Gastrocnemius medialis (tissue), 4 donors: Measurements from ENCODE around the gene PNPLA6. TPM values are rescaled to one million over a fixed set of nuclear protein-coding genes. Genes with fewer than 3 reads are reported as not detected.

Source experiments
- ATAC-seq, 2 donors: fragments of 150-250 bp; one replicate each; pipeline ENCODE4 v1.9.1; 2016
- DNase-seq, 2 donors: peaks; one replicate each; pipeline ENCODE4 v3.0.0-alpha.2; 2019
- H3K27ac ChIP-seq, 4 donors: fragments of 200-600 bp; sonication (generic); 1 replicate in 1 of 4; 2 replicates in 3 of 4; pipeline ENCODE4 v1.5.1; 2016 to 2018; ENCODE audit warnings: mild to moderate bottlenecking in 2 of 4, moderate library complexity in 1 of 4
- H3K27me3 ChIP-seq, 3 donors: fragments of 200-600 bp; sonication (generic) in 2 of 3; 1 replicate in 1 of 3; 2 replicates in 2 of 3; pipeline versions ENCODE4 v1.5.1 to v1.6.0; 2016 to 2019; ENCODE audit warnings: mild to moderate bottlenecking in 1 of 3, moderate library complexity in 1 of 3
- H3K36me3 ChIP-seq, 2 donors: fragments of 200-600 bp; sonication (generic) in 1 of 2; one replicate each; pipeline ENCODE4 v1.5.1; 2017 to 2018
- H3K4me1 ChIP-seq, 2 donors: fragments of 200-600 bp; sonication (generic) in 1 of 2; one replicate each; pipeline ENCODE4 v1.5.1; 2016 to 2017; ENCODE audit warnings: mild to moderate bottlenecking in 2 of 2
- H3K4me3 ChIP-seq, 4 donors: fragments of 200-600 bp; sonication (generic) in 3 of 4; 1 replicate in 1 of 4; 2 replicates in 3 of 4; pipeline ENCODE4 v1.5.1; 2016 to 2019; ENCODE audit warnings: mild to moderate bottlenecking in 2 of 4
- H3K9me3 ChIP-seq, 3 donors: fragments of 200-600 bp; sonication (generic) in 2 of 3; 1 replicate in 1 of 3; 2 replicates in 2 of 3; pipeline ENCODE4 v1.5.1; 2016 to 2019
- CTCF ChIP-seq, 5 experiments: fragments of 450-650 bp in 3 of 5; fragments of 200-600 bp in 2 of 5; sonication (generic) in 2 of 5; IDR thresholded peaks in 4 of 5; conservative IDR thresholded peaks in 1 of 5; 1 replicate in 4 of 5; 2 replicates in 1 of 5; pipeline ENCODE4 v1.5.1; 2016 to 2019; ENCODE audit warnings: antibody characterized with exemption in 5 of 5, mild to moderate bottlenecking in 3 of 5, moderate library complexity in 3 of 5
- POLR2A ChIP-seq, 2 donors: fragments of 450-650 bp; IDR thresholded peaks; one replicate each; pipeline ENCODE4 v1.6.1; 2017; ENCODE audit warnings: antibody characterized with exemption in 2 of 2, mild to moderate bottlenecking in 2 of 2, moderate library complexity in 2 of 2
- in situ Hi-C, 4 donors: fragments of 200-750 bp; cut with MboI; loops; one replicate each; pipeline versions ENCODE4 v1.15.0 to v1.8.0; 2017; ENCODE audit warnings: low sequenced_read_pairs in 4 of 4
- intact Hi-C: fragments of 100-400 bp; cut with DNase I; formaldehyde crosslinking; loops from one replicate; pipeline ENCODE4 v1.15.1; 2023; ENCODE audit warnings: low total_unique reads
- total RNA-seq, 4 donors: library from RNA; depleted of rRNA; stranded (reverse); fragments of >200 nt; gene quantifications; one replicate each; pipeline versions ENCODE4 v1.1.0 to v1.2.3, GENCODE V29; 2016

PNPLA6 gene
- total RNA-seq, 4 donors from 2014 or later: 61.4 to 101 (median 75.1) TPM

- Histone ChIP-seq H3K27ac (no peak overlapping the region), H3K36me3 (peaks cover 0 to 38% of the 10 kb centered on the region in 2 donors)
These were observed 9.1 kb downstream of the PNPLA6 start for GRCh38 chr19:7544626-7545025.

DNA sequence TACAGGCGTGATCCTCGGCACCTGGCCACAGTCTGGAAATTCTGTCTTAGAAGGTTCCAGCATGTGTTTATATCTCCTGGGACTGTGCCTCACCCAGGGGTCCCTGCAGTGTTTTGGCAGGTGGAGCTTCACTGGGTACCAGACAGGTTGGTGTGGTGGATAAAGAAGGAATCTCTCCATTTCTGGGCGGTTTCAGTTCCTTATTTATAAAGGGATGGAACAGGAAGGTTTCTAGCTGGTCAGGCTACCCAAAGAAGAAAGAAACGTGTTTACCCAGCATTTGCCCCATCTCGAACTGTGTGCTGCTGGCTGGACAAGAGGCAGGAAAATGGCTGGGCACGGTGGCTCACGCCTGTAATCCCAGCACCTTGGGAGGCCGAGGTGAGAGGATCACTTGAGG, 9.8 kb downstream of the PNPLA6 start:
- H3K36me3 ChIP-seq: peaks cover 0 to 38% of the 10 kb centered on the region in 2 donors
- H3K9me3 ChIP-seq: no peaks in the 10 kb centered on the region
- intact Hi-C loops (no loop called here), in situ Hi-C loops (loop anchor here in 1 of 4 donors (25.0 kb wide), 1 partner anchor 158 kb away; no protein-coding TSS in a partner anchor)
- TF ChIP-seq CTCF (IDR thresholded peaks at IDR 0.05 in 4 of 5, conservative IDR thresholded peaks at IDR 0.05 in 1 of 5): no peak
- no peak for TF ChIP-seq POLR2A (IDR thresholded peaks at IDR 0.05)
- DNase-seq (no peak), ATAC-seq (no peak)
- H3K4me1 ChIP-seq: no peaks in the 10 kb centered on the region
- H3K4me3 ChIP-seq: no peak overlapping the region
- no peak overlapping the region for H3K27ac ChIP-seq
- H3K27me3 ChIP-seq: no peaks in the 10 kb centered on the region

More at GRCh38 chr19:7544626-7545025, 9.1 kb downstream of the PNPLA6 start:
- TF ChIP-seq CTCF (IDR thresholded peaks at IDR 0.05 in 4 of 5, conservative IDR thresholded peaks at IDR 0.05 in 1 of 5) (no peak), POLR2A (IDR thresholded peaks at IDR 0.05) (no peak)
- Histone ChIP-seq H3K9me3 (no peaks in the 10 kb centered on the region), H3K27me3 (no peaks in the 10 kb centered on the region), H3K4me1 (no peaks in the 10 kb centered on the region), H3K4me3 (no peak overlapping the region)
- ATAC-seq: peak in 1 of 2 donors; percentile 21
- DNase-seq: no peak
- intact Hi-C loops (no loop called here), in situ Hi-C loops (loop anchor here in 1 of 4 donors (25.0 kb wide), 1 partner anchor 157 kb away; no protein-coding TSS in a partner anchor)

DNA sequence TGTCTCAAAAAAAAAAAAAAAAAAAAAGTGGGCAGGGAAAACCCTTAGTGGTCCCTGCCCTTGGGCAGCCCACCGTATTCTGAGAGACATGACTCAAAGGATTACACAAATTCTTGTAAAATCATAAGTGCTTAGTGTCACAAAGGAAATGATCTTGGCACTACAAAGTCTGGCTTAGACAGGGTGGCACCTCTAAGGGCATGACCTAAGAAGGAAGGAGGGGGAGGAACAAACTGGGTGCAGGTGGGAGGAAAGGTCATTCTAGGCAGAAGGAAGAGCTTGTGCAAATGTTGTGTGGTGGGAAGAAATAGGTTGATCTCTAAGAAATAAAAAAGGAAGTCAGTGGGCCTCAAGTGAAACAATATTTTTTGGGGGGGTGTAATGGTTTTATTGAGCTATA, 10.4 kb downstream of the PNPLA6 start:
- intact Hi-C loops: no loop called here
- Histone ChIP-seq H3K27me3 (no peaks in the 10 kb centered on the region), H3K9me3 (no peaks in the 10 kb centered on the region), H3K36me3 (peaks cover 0 to 38% of the 10 kb centered on the region in 2 donors), H3K27ac (no peak overlapping the region), H3K4me1 (no peaks in the 10 kb centered on the region), H3K4me3 (no peak overlapping the region)
- no peak for TF ChIP-seq CTCF (IDR thresholded peaks at IDR 0.05 in 4 of 5, conservative IDR thresholded peaks at IDR 0.05 in 1 of 5)
- in situ Hi-C loops: loop anchor here in 1 of 4 donors (25.0 kb wide), 1 partner anchor 159 kb away; no protein-coding TSS in a partner anchor
- ATAC-seq (no peak), DNase-seq (no peak)

GRCh38 chr19:7547159-7547558, 11.6 kb downstream of the PNPLA6 start:
- Histone ChIP-seq H3K36me3 (peaks cover 0 to 25% of the 10 kb centered on the region in 2 donors), H3K4me3 (no peak overlapping the region), H3K27ac (no peak overlapping the region), H3K4me1 (no peaks in the 10 kb centered on the region), H3K9me3 (no peaks in the 10 kb centered on the region), H3K27me3 (no peaks in the 10 kb centered on the region)
- intact Hi-C loops: no loop called here
- TF ChIP-seq CTCF (IDR thresholded peaks at IDR 0.05 in 4 of 5, conservative IDR thresholded peaks at IDR 0.05 in 1 of 5) (no peak), POLR2A (IDR thresholded peaks at IDR 0.05) (no peak)
- DNase-seq (no peak), ATAC-seq (no peak)
- in situ Hi-C loops: loop anchor here in 1 of 4 donors (25.0 kb wide), 1 partner anchor 160 kb away; no protein-coding TSS in a partner anchor
